Stimulated activated naive CD8-positive, alpha-beta T cell treated with anti-CD3 and anti-CD28 coated beads, Interleukin-15, Interleukin-2, amounts not matched to agents 100 U/mL and 50 U/mL, for 24 hours (primary cell): ENCODE data around the gene EXOC4.
"Not testable (repeated sequence)": the region's sequence is repeated elsewhere in the genome, so short reads cannot be mapped to it uniquely, and the experiment has no call there.

ENCODE experiments used
- ATAC-seq: fragments of 150-1000 bp; cut with Tn5 transposase; one replicate; pipeline ENCODE4 v1.10.0; 2021
- DNase-seq: peaks from one replicate; pipeline ENCODE4 v3.0.0; 2021

EXOC4 gene

GRCh38 chr7:133275446-133276095 lies 22.7 kb downstream of the EXOC4 start:
- ATAC-seq: no peak

GRCh38 chr7:133278975-133279374 lies 26.1 kb downstream of the EXOC4 start:
- DNase-seq, ATAC-seq: not testable (repeated sequence)

More at GRCh38 chr7:133275446-133276095, 22.7 kb downstream of the EXOC4 start:
- DNase-seq: no peak

GRCh38 chr7:133282094-133282493 lies 29.2 kb downstream of the EXOC4 start:
- ATAC-seq: no peak
- DNase-seq: no peak

GRCh38 chr7:133284092-133284491 lies 31.2 kb downstream of the EXOC4 start:
- no peak for ATAC-seq
- DNase-seq: no peak

GRCh38 chr7:133288970-133289369 lies 36.1 kb downstream of the EXOC4 start:
- no peak for DNase-seq
- ATAC-seq: no peak

- no peak for DNase-seq
- no peak for ATAC-seq
Observed at GRCh38 chr7:133290041-133290440, 37.2 kb downstream of the EXOC4 start.

- ATAC-seq (no peak), DNase-seq (no peak)
Observed at GRCh38 chr7:133290676-133291333, 37.9 kb downstream of the EXOC4 start.

GRCh38 chr7:133292631-133293030 lies 39.8 kb downstream of the EXOC4 start:
- ATAC-seq (no peak), DNase-seq (no peak)

- no peak for ATAC-seq
- no peak for DNase-seq
Observed at GRCh38 chr7:133293384-133294160, 40.7 kb downstream of the EXOC4 start.

GRCh38 chr7:133294234-133294633 lies 41.4 kb downstream of the EXOC4 start:
- no peak for ATAC-seq

GRCh38 chr7:133295484-133295883 lies 42.6 kb downstream of the EXOC4 start:
- no peak for ATAC-seq
- DNase-seq: no peak

More at GRCh38 chr7:133294234-133294633, 41.4 kb downstream of the EXOC4 start:
- DNase-seq: no peak

- DNase-seq (no peak), ATAC-seq (no peak)
Observed at GRCh38 chr7:133297093-133297492, 44.2 kb downstream of the EXOC4 start.

GRCh38 chr7:133298080-133298479 lies 45.2 kb downstream of the EXOC4 start:
- DNase-seq (no peak), ATAC-seq (no peak)

GRCh38 chr7:133299676-133300075 lies 46.8 kb downstream of the EXOC4 start:
- ATAC-seq: no peak
- no peak for DNase-seq

- ATAC-seq (no peak), DNase-seq (no peak)
Observed at GRCh38 chr7:133300088-133300487, 47.2 kb downstream of the EXOC4 start.

- DNase-seq: no peak
- no peak for ATAC-seq
Observed at GRCh38 chr7:133300811-133301210, 47.9 kb downstream of the EXOC4 start.

GRCh38 chr7:133301444-133301843 lies 48.6 kb downstream of the EXOC4 start:
- no peak for DNase-seq
- ATAC-seq: no peak

- no peak for DNase-seq
Observed at GRCh38 chr7:133303372-133303771, 50.5 kb downstream of the EXOC4 start.

GRCh38 chr7:133303931-133304330 lies 51.1 kb downstream of the EXOC4 start:
- ATAC-seq (no peak), DNase-seq (no peak)

More at GRCh38 chr7:133303372-133303771, 50.5 kb downstream of the EXOC4 start:
- ATAC-seq: no peak

GRCh38 chr7:133309333-133309732 lies 56.5 kb downstream of the EXOC4 start:
- no peak for ATAC-seq
- no peak for DNase-seq

- DNase-seq: no peak
Observed at GRCh38 chr7:133310232-133310862, 57.5 kb downstream of the EXOC4 start.

GRCh38 chr7:133313575-133313974 lies 60.7 kb downstream of the EXOC4 start:
- ATAC-seq: no peak
- no peak for DNase-seq

More at GRCh38 chr7:133310232-133310862, 57.5 kb downstream of the EXOC4 start:
- ATAC-seq: no peak

GRCh38 chr7:133314084-133314483 lies 61.2 kb downstream of the EXOC4 start:
- DNase-seq: no peak
- ATAC-seq: no peak
